HepG2 (cell line): ENCODE data around the gene BCAS1. TPM values are rescaled to one million over a fixed set of nuclear protein-coding genes. Genes with fewer than 3 reads are reported as not detected.

Source experiments
- ARNT ChIP-seq: fragments of 450-650 bp; IDR thresholded peaks from 2 replicates; pipeline ENCODE4 v1.6.1; 2017
- ASH2L ChIP-seq: fragments of 300-600, 200-600 bp; sonication (generic); IDR thresholded peaks from 2 replicates; pipeline ENCODE4 v1.7.0; 2017; ENCODE audit warnings: low read depth, mild to moderate bottlenecking, moderate library complexity, mixed read lengths, low read length; ENCODE audit not compliant: insufficient read length
- FOXK1 ChIP-seq: sonication (generic); formaldehyde crosslinking; IDR thresholded peaks from 2 replicates; pipeline ENCODE4 v1.4.0; 2020; ENCODE audit warnings: low read depth, missing genetic modification reagents, borderline replicate concordance
- FOXO1 ChIP-seq: sonication (generic); formaldehyde crosslinking; IDR thresholded peaks from 2 replicates; pipeline ENCODE4 v1.4.0; 2020; ENCODE audit warnings: missing genetic modification reagents
- KLF16 ChIP-seq, 2 experiments: sonication (generic) in 1 of 2; formaldehyde crosslinking in 1 of 2; IDR thresholded peaks; 2 replicates each; pipeline versions ENCODE4 v1.6.1 to v1.8.0; 2016 to 2023; ENCODE audit warnings: missing genetic modification reagents in 2 of 2, missing compliant biosample characterization in 1 of 2
- MAF1 ChIP-seq: sonication (generic); formaldehyde crosslinking; IDR thresholded peaks from 2 replicates; pipeline ENCODE4 v1.5.0; 2020; ENCODE audit warnings: missing genetic modification reagents, borderline replicate concordance
- MED8 ChIP-seq: sonication (generic); formaldehyde crosslinking; IDR thresholded peaks from 2 replicates; pipeline ENCODE4 v1.8.1; 2023; ENCODE audit warnings: mild to moderate bottlenecking, missing genetic modification reagents; ENCODE audit not compliant: insufficient replicate concordance
- PAX8 ChIP-seq: sonication (generic); formaldehyde crosslinking; IDR thresholded peaks from 2 replicates; pipeline ENCODE4 v1.8.0; 2022; ENCODE audit warnings: mild to moderate bottlenecking, missing genetic modification reagents, borderline replicate concordance
- PRPF4 ChIP-seq: fragments of 200-400 bp; formaldehyde crosslinking; IDR thresholded peaks from 2 replicates; pipeline ENCODE4 v1.6.1; 2016; ENCODE audit warnings: low read length, low read depth; ENCODE audit not compliant: poor library complexity, severe bottlenecking
- TMF1 ChIP-seq: sonication (generic); formaldehyde crosslinking; IDR thresholded peaks from 2 replicates; pipeline ENCODE4 v1.8.1; 2022; ENCODE audit warnings: low read depth, missing genetic modification reagents
- ZNF547 ChIP-seq: sonication (generic); formaldehyde crosslinking; IDR thresholded peaks from 2 replicates; pipeline ENCODE4 v1.5.1; 2020; ENCODE audit warnings: mild to moderate bottlenecking, missing genetic modification reagents
- ZNF678 ChIP-seq: sonication (generic); formaldehyde crosslinking; IDR thresholded peaks from 2 replicates; pipeline ENCODE4 v1.4.0; 2020; ENCODE audit warnings: mild to moderate bottlenecking, missing genetic modification reagents
- ZNF790 ChIP-seq: sonication (generic); formaldehyde crosslinking; IDR thresholded peaks from 2 replicates; pipeline ENCODE4 v1.8.0; 2022; ENCODE audit warnings: missing genetic modification reagents, mild to moderate bottlenecking, borderline replicate concordance
- ZSCAN21 ChIP-seq: sonication (generic); formaldehyde crosslinking; IDR thresholded peaks from 2 replicates; pipeline ENCODE4 v1.8.0; 2022; ENCODE audit warnings: mild to moderate bottlenecking, missing genetic modification reagents, moderate library complexity, borderline replicate concordance
- polyA plus RNA-seq, 8 experiments: library from polyadenylated mRNA; depleted of rRNA in 3 of 8; stranded (reverse) in 7 of 8; unstranded in 1 of 8; fragments of >200 nt; fragmentation: Illumina TruSeq in 4 of 8; extraction: Trizol in 4 of 8; gene quantifications; 2 replicates each; pipeline versions ENCODE4 v1.2.1 to v1.2.3, GENCODE V29; 2011 to 2016; ENCODE audit warnings: low read depth in 4 of 8, missing spikeins in 1 of 8, mixed read lengths in 1 of 8; ENCODE audit not compliant: insufficient read depth in 1 of 8
- total RNA-seq, 5 experiments: library from RNA; depleted of rRNA; stranded (reverse); fragments of >200 nt; fragmentation: Illumina TruSeq; extraction: Trizol; gene quantifications; 2 replicates each; pipeline ENCODE4 v1.2.3, GENCODE V29; 2016; ENCODE audit warnings: low read depth in 1 of 5
- TF ChIP-seq, protein P1 (sequence below): sonication (generic); formaldehyde crosslinking; IDR thresholded peaks from 2 replicates; pipeline ENCODE4 v1.8.0; 2022; ENCODE audit warnings: low read depth, missing genetic modification reagents
- TF ChIP-seq, protein P2 (sequence below): IDR thresholded peaks from 2 replicates; pipeline ENCODE4 v1.6.1; 2016; ENCODE audit warnings: control low read depth
- TF ChIP-seq, protein P3 (sequence below): sonication (generic); formaldehyde crosslinking; IDR thresholded peaks from 2 replicates; pipeline ENCODE4 v1.4.0; 2020; ENCODE audit warnings: missing genetic modification reagents, borderline replicate concordance
- TF ChIP-seq, protein P4 (sequence below): sonication (generic); formaldehyde crosslinking; IDR thresholded peaks from 2 replicates; pipeline ENCODE4 v1.8.0; 2022; ENCODE audit warnings: mild to moderate bottlenecking, missing genetic modification reagents, borderline replicate concordance
- TF ChIP-seq, protein P5 (sequence below): sonication (generic); formaldehyde crosslinking; IDR thresholded peaks from 2 replicates; pipeline ENCODE4 v1.4.0; 2020; ENCODE audit warnings: missing genetic modification reagents, borderline replicate concordance
- TF ChIP-seq, protein P6 (sequence below): sonication (generic); formaldehyde crosslinking; IDR thresholded peaks from 2 replicates; pipeline ENCODE4 v1.4.0; 2020; ENCODE audit warnings: mild to moderate bottlenecking, missing genetic modification reagents

The BCAS1 gene
- total and polyA plus RNA-seq, 2 of the 13 experiments (the other 11 are each of a cell fraction or from before 2014, with no cell fraction given) = 0.55 to 0.91 TPM

DNA sequence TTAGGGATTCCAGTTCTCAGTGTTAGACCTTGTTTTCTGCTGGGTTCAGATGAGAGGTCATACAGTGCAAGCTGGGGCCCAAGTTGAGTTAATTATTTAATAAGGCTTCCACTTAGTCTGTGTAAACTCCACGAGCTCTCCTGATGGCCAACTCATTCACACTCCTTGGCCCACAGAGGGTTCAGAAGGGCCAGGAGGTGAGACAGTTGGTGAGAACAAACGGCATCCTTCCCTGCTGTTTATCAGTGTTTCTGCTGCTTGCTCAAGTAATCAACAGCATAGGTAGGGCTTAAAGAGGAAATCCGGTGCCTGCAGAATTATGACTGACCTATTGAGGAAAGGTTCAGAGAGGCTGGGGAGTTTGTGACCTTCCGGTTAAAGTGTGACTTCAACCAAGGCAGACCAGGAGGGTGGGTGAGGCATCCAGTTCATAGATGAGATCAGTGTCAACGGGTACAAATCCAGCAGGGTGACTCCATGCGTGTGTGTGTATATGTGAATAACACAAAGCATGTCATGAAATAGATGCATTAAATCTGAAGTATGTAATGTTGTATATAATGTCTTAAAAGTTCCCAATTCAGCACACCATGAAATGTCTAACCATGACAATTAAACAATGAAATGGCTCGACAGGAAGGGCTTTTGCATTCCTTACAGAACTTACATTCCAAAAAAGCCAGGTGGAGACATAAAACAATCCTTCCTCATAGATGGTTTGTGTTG, 37.4 kb upstream of the BCAS1 start (continued):
- TF ChIP-seq, protein P1, sequence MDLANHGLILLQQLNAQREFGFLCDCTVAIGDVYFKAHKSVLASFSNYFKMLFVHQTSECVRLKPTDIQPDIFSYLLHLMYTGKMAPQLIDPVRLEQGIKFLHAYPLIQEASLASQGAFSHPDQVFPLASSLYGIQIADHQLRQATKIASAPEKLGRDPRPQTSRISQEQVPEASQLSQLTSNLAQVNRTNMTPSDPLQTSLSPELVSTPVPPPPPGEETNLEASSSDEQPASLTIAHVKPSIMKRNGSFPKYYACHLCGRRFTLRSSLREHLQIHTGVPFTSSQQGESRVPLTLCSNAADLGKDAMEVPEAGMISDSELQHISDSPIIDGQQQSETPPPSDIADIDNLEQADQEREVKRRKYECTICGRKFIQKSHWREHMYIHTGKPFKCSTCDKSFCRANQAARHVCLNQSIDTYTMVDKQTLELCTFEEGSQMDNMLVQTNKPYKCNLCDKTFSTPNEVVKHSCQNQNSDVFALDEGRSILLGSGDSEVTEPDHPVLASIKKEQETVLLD (CRISPR knock-in tag) = no peak
- TF ChIP-seq KLF16 (CRISPR knock-in tag; IDR thresholded peaks at IDR 0.05) (peak in 1 of 2 experiments; percentile 88; a peak in 2 of 4 replicates), ZSCAN21 (CRISPR knock-in tag) (peak; percentile 79; the same call in 1 of the 2 replicates), ZNF678 (CRISPR knock-in tag) (no peak), ARNT (no peak), MAF1 (no peak), ZNF547 (CRISPR knock-in tag) (peak; percentile 83), FOXO1 (CRISPR knock-in tag) (peak; percentile 96), PRPF4 (no peak), FOXK1 (CRISPR knock-in tag) (peak; percentile 91), TMF1 (CRISPR knock-in tag) (no peak), MED8 (peak; percentile 85), ZNF790 (no peak), ASH2L (peak; percentile 98), PAX8 (CRISPR knock-in tag) (no peak)
- TF ChIP-seq, protein P2, sequence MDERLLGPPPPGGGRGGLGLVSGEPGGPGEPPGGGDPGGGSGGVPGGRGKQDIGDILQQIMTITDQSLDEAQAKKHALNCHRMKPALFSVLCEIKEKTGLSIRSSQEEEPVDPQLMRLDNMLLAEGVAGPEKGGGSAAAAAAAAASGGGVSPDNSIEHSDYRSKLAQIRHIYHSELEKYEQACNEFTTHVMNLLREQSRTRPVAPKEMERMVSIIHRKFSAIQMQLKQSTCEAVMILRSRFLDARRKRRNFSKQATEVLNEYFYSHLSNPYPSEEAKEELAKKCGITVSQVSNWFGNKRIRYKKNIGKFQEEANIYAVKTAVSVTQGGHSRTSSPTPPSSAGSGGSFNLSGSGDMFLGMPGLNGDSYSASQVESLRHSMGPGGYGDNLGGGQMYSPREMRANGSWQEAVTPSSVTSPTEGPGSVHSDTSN (CRISPR knock-in tag) = no peak
- TF ChIP-seq, protein P3, sequence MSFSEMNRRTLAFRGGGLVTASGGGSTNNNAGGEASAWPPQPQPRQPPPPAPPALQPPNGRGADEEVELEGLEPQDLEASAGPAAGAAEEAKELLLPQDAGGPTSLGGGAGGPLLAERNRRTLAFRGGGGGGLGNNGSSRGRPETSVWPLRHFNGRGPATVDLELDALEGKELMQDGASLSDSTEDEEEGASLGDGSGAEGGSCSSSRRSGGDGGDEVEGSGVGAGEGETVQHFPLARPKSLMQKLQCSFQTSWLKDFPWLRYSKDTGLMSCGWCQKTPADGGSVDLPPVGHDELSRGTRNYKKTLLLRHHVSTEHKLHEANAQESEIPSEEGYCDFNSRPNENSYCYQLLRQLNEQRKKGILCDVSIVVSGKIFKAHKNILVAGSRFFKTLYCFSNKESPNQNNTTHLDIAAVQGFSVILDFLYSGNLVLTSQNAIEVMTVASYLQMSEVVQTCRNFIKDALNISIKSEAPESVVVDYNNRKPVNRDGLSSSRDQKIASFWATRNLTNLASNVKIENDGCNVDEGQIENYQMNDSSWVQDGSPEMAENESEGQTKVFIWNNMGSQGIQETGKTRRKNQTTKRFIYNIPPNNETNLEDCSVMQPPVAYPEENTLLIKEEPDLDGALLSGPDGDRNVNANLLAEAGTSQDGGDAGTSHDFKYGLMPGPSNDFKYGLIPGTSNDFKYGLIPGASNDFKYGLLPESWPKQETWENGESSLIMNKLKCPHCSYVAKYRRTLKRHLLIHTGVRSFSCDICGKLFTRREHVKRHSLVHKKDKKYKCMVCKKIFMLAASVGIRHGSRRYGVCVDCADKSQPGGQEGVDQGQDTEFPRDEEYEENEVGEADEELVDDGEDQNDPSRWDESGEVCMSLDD (CRISPR knock-in tag) = no peak
- TF ChIP-seq, protein P4, sequence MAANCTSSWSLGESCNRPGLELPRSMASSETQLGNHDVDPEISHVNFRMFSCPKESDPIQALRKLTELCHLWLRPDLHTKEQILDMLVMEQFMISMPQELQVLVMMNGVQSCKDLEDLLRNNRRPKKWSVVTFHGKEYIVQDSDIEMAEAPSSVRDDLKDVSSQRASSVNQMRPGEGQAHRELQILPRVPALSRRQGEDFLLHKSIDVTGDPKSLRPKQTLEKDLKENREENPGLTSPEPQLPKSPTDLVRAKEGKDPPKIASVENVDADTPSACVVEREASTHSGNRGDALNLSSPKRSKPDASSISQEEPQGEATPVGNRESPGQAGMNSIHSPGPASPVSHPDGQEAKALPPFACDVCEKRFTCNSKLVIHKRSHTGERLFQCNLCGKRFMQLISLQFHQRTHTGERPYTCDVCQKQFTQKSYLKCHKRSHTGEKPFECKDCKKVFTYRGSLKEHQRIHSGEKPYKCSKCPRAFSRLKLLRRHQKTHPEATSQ (CRISPR knock-in tag) = peak; percentile 56; the same call in 1 of the 2 replicates
- TF ChIP-seq, protein P5, sequence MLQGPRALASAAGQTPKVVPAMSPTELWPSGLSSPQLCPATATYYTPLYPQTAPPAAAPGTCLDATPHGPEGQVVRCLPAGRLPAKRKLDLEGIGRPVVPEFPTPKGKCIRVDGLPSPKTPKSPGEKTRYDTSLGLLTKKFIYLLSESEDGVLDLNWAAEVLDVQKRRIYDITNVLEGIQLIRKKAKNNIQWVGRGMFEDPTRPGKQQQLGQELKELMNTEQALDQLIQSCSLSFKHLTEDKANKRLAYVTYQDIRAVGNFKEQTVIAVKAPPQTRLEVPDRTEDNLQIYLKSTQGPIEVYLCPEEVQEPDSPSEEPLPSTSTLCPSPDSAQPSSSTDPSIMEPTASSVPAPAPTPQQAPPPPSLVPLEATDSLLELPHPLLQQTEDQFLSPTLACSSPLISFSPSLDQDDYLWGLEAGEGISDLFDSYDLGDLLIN (CRISPR knock-in tag) = no peak
- TF ChIP-seq, protein P6, sequence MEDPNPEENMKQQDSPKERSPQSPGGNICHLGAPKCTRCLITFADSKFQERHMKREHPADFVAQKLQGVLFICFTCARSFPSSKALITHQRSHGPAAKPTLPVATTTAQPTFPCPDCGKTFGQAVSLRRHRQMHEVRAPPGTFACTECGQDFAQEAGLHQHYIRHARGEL (CRISPR knock-in tag) = no peak
